OCI-LY7 (cell line): ENCODE data around the gene DNALI1. TPM values are rescaled to one million over a fixed set of nuclear protein-coding genes. Genes with fewer than 3 reads are reported as not detected.

Source experiments
- BruUV-seq: library from RNA; stranded (reverse); fragments of 400-500 nt; replicated peaks from 2 replicates; lab custom pipeline; 2021; lab: Mats Ljungman, UMichigan
- CTCF ChIA-PET: fragments of 300-600 bp; sonication (Branson Sonifier 250); formaldehyde crosslinking; loops from one replicate; lab custom pipeline; 2022; ENCODE audit warnings: antibody characterized with exemption; ENCODE audit not compliant: unreplicated experiment; lab: Charles Lee
- POLR2A ChIA-PET: fragments of 300-600 bp; sonication (Branson Sonifier 250); formaldehyde crosslinking; loops from one replicate; lab custom pipeline; 2022; ENCODE audit warnings: antibody characterized with exemption; lab: Charles Lee
- DNase-seq: peaks from one replicate; pipeline ENCODE4 v3.0.0-alpha.2; 2015; ENCODE audit warnings: low spot score
- H2AFZ ChIP-seq: fragments of 200-600 bp; sonication (generic), shearing (Covaris generic); 2 replicates; pipeline ENCODE4 v1.6.1; 2014; ENCODE audit warnings: mild to moderate bottlenecking, antibody characterized with exemption, low read length, moderate library complexity
- H3K27ac ChIP-seq: fragments of 200-600 bp; sonication (generic); 2 replicates; pipeline ENCODE4 v1.5.1; 2014; ENCODE audit warnings: mixed run types, low read depth, mild to moderate bottlenecking, moderate library complexity, low read length, inconsistent platforms; ENCODE audit not compliant: poor library complexity, severe bottlenecking
- H3K36me3 ChIP-seq: fragments of 200-600 bp; sonication (generic); 2 replicates; pipeline ENCODE4 v1.6.1; 2014; ENCODE audit warnings: mild to moderate bottlenecking, antibody characterized with exemption, low read length, moderate library complexity, mixed read lengths; ENCODE audit not compliant: insufficient read depth
- H3K4me1 ChIP-seq: fragments of 200-600 bp; sonication (generic); 2 replicates; pipeline ENCODE4 v1.5.1; 2014; ENCODE audit warnings: mild to moderate bottlenecking, low read length; ENCODE audit not compliant: insufficient read depth, poor library complexity, severe bottlenecking
- H3K4me2 ChIP-seq: fragments of 200-600 bp; sonication (generic); 2 replicates; pipeline ENCODE4 v1.6.1; 2014; ENCODE audit warnings: mild to moderate bottlenecking, low read length
- H3K4me3 ChIP-seq: fragments of 200-600 bp; sonication (generic); 2 replicates; pipeline ENCODE4 v1.5.1; 2014; ENCODE audit warnings: mild to moderate bottlenecking, low read depth, low read length; ENCODE audit not compliant: poor library complexity, severe bottlenecking
- H3K79me2 ChIP-seq: fragments of 200-600 bp; sonication (generic); 2 replicates; pipeline ENCODE4 v1.6.1; 2016; ENCODE audit warnings: low read depth, mild to moderate bottlenecking, low read length, moderate library complexity, mixed read lengths; ENCODE audit not compliant: insufficient read depth
- H3K9me2 ChIP-seq: fragments of 200-600 bp; sonication (generic); 2 replicates; pipeline ENCODE4 v1.6.1; 2016; ENCODE audit warnings: mild to moderate bottlenecking, low read length, mixed read lengths; ENCODE audit not compliant: insufficient read depth
- H3K9me3 ChIP-seq: fragments of 200-600 bp; sonication (generic); 2 replicates; pipeline ENCODE4 v1.6.1; 2014; ENCODE audit warnings: mild to moderate bottlenecking, mixed run types, low read length, mixed read lengths
- H4K20me1 ChIP-seq: fragments of 200-600 bp; sonication (generic); 2 replicates; pipeline ENCODE4 v1.6.1; 2014; ENCODE audit warnings: mild to moderate bottlenecking, antibody characterized with exemption, low read length, moderate library complexity, mixed read lengths; ENCODE audit not compliant: insufficient read depth
- CTCF ChIP-seq: fragments of 200-600 bp; sonication (generic); conservative IDR thresholded peaks from 2 replicates; pipeline ENCODE4 v1.5.1; 2014; ENCODE audit warnings: mild to moderate bottlenecking, antibody characterized with exemption, low read length, moderate library complexity, mixed read lengths
- EZH2phosphoT487 ChIP-seq: fragments of 200-600 bp; sonication (generic); IDR thresholded peaks from 2 replicates; pipeline ENCODE4 v1.6.1; 2018; ENCODE audit warnings: low read depth, borderline replicate concordance, mild to moderate bottlenecking, mixed run types, antibody characterized with exemption, low read length, moderate library complexity, mixed read lengths
- intact Hi-C: fragments of 100-400 bp; cut with micrococcal nuclease; formaldehyde crosslinking; loops from one replicate; pipeline ENCODE4 v1.10.0; 2022; ENCODE audit not compliant: unreplicated experiment
- total RNA-seq, 2 experiments: library from RNA; depleted of rRNA in 1 of 2; stranded (reverse); fragments of >200 nt in 1 of 2; shearing (Covaris generic) in 1 of 2; gene quantifications; 2 replicates each; pipeline ENCODE4 v1.2.3, GENCODE V29; 2014 to 2022

DNALI1 gene
- total RNA-seq, 2 experiments from 2014 or later = not detected

- ChIA-PET CTCF (interaction anchor here (0.5 to 1.2 kb wide), 2 partner anchors 10 to 1126 kb away, joined by 3 read pairs; no protein-coding TSS in a partner anchor), POLR2A (interaction anchor here (0.6 to 1.3 kb wide), 3 partner anchors 9 to 13 kb away, joined by 3 to 6 read pairs (median 3); partner anchors contain the start of gene GNL2)
- H3K4me2 ChIP-seq = no peak overlapping the region
- peaks cover 8% of the 10 kb centered on the region for H3K4me1 ChIP-seq
- no peak overlapping the region for H3K4me3 ChIP-seq
- no peak for DNase-seq
- no peaks in the 10 kb centered on the region for H3K9me2 ChIP-seq
- no peaks in the 10 kb centered on the region for H3K36me3 ChIP-seq
- TF ChIP-seq EZH2phosphoT487 (no peak), CTCF (no peak)
- H2AFZ ChIP-seq = no peak overlapping the region
- no peak overlapping the region for H3K27ac ChIP-seq
- no peaks in the 10 kb centered on the region for H3K79me2 ChIP-seq
- no TSS peak for BruUV-seq
- no peaks in the 10 kb centered on the region for H3K9me3 ChIP-seq
- no peaks in the 10 kb centered on the region for H4K20me1 ChIP-seq
- intact Hi-C loops = no loop called here
Measured at GRCh38 chr1:37609002-37609401, 52.3 kb downstream of the DNALI1 start.

GRCh38 chr1:37609994-37610393 lies 53.3 kb downstream of the DNALI1 start:
- H3K4me2 ChIP-seq = no peak overlapping the region
- H3K27ac ChIP-seq = no peak overlapping the region
- no peaks in the 10 kb centered on the region for H3K36me3 ChIP-seq
- no peak overlapping the region for H2AFZ ChIP-seq
- intact Hi-C loops = no loop called here
- no peak for DNase-seq
- no peaks in the 10 kb centered on the region for H4K20me1 ChIP-seq
- no TSS peak for BruUV-seq
- peaks cover 8% of the 10 kb centered on the region for H3K4me1 ChIP-seq
- ChIA-PET CTCF (no interaction called here), POLR2A (no interaction called here)
- H3K9me3 ChIP-seq = no peaks in the 10 kb centered on the region
- TF ChIP-seq EZH2phosphoT487 = no peak
- TF ChIP-seq CTCF = no peak
- no peaks in the 10 kb centered on the region for H3K79me2 ChIP-seq
- no peaks in the 10 kb centered on the region for H3K9me2 ChIP-seq
- no peak overlapping the region for H3K4me3 ChIP-seq

- BruUV-seq = no TSS peak
- Histone ChIP-seq H3K36me3 (no peaks in the 10 kb centered on the region), H2AFZ (no peak overlapping the region), H3K4me3 (no peak overlapping the region), H3K4me2 (no peak overlapping the region), H3K9me2 (no peaks in the 10 kb centered on the region), H3K4me1 (peaks cover 8% of the 10 kb centered on the region), H3K9me3 (no peaks in the 10 kb centered on the region), H4K20me1 (no peaks in the 10 kb centered on the region), H3K79me2 (no peaks in the 10 kb centered on the region), H3K27ac (no peak overlapping the region)
- TF ChIP-seq CTCF (no peak), EZH2phosphoT487 (no peak)
- intact Hi-C loops = no loop called here
- ChIA-PET CTCF (interaction anchor here (0.5 kb wide), 1 partner anchor 9 kb away, joined by 4 read pairs; no protein-coding TSS in a partner anchor), POLR2A (interaction anchor here (1.1 kb wide), 1 partner anchor 9 kb away, joined by 3 read pairs; no protein-coding TSS in a partner anchor)
- DNase-seq = no peak
Measured at GRCh38 chr1:37612186-37612585, 55.4 kb downstream of the DNALI1 start.
